ENCODE measurements around the gene ETS1.

DNA sequence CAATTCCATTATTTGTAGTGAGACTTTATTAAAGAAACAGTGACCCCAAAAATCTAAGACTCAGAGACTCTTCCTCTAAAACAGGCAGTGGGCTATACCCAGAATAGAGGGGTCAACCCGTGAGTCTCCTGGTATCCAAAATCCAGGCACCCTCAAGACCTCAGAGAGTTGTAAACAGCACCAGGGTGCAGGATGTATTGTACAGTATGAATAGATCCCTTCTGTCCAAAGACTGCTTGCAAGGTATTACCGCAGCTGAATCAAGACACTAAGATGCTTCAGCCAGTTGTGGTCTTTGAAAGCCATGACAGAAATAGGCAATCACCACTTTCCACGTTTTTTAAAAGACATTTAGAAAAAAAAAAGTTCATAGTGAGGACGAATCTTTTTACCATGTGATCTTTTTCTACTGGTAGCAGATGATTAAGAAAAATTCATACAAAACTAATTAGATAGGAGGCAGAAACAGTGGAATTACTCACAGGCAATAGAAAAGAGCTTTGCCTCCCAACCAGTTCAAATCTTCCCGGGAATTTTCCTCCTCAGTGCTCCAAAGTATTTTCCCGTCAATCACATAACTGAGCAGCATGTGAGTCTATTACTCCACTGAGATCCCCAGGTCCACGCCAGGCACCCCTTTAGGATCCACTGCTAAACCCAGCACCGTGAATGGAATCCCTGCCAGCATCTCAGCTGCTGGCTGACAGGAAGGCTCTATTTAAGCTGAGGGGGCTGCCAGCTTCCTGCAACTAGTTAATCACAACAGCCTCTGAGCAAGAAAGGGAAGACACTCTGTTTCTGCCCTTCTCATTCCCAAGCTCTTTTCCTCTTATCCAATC is 113.1 kb downstream of the ETS1 start:
- TF ChIP-seq, protein P1, sequence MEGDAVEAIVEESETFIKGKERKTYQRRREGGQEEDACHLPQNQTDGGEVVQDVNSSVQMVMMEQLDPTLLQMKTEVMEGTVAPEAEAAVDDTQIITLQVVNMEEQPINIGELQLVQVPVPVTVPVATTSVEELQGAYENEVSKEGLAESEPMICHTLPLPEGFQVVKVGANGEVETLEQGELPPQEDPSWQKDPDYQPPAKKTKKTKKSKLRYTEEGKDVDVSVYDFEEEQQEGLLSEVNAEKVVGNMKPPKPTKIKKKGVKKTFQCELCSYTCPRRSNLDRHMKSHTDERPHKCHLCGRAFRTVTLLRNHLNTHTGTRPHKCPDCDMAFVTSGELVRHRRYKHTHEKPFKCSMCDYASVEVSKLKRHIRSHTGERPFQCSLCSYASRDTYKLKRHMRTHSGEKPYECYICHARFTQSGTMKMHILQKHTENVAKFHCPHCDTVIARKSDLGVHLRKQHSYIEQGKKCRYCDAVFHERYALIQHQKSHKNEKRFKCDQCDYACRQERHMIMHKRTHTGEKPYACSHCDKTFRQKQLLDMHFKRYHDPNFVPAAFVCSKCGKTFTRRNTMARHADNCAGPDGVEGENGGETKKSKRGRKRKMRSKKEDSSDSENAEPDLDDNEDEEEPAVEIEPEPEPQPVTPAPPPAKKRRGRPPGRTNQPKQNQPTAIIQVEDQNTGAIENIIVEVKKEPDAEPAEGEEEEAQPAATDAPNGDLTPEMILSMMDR (IDR thresholded peaks at IDR 0.05): no peak
- TF ChIP-seq POLR2A (IDR thresholded peaks at IDR 0.05) (no peak), POLR2AphosphoS5 (IDR thresholded peaks at IDR 0.05) (no peak)

Measured in prostate gland (tissue), 2 donors.